Spinal cord (tissue), 10 donors: ENCODE data around the gene RPL35. TPM values are rescaled to one million over a fixed set of nuclear protein-coding genes. Genes with fewer than 3 reads are reported as not detected.

Experiments used
- DNase-seq, 6 donors: peaks; one replicate each; pipeline versions ENCODE4 v3.0.0 to v3.0.0-alpha.2; 2013 to 2015; ENCODE audit warnings: low spot score in 6 of 6, low read depth in 4 of 6
- H3K27ac ChIP-seq: one replicate; pipeline ENCODE4 v1.5.1; 2013; ENCODE audit warnings: low read depth, low read length, control low read depth
- H3K27me3 ChIP-seq: one replicate; pipeline ENCODE4 v1.6.1; 2013; ENCODE audit warnings: low read length; ENCODE audit not compliant: control insufficient read depth, insufficient read depth
- H3K36me3 ChIP-seq: one replicate; pipeline ENCODE4 v1.6.1; 2013; ENCODE audit warnings: low read length; ENCODE audit not compliant: control insufficient read depth, insufficient read depth
- H3K4me1 ChIP-seq: one replicate; pipeline ENCODE4 v1.6.1; 2013; ENCODE audit warnings: low read length; ENCODE audit not compliant: control insufficient read depth, insufficient read depth
- H3K4me3 ChIP-seq: one replicate; pipeline ENCODE4 v1.5.1; 2013; ENCODE audit warnings: low read depth, low read length, control low read depth
- H3K9me3 ChIP-seq: one replicate; pipeline ENCODE4 v1.6.1; 2013; ENCODE audit warnings: low read length; ENCODE audit not compliant: control insufficient read depth, insufficient read depth
- WGBS: methylation state at CpG from one replicate; pipeline ENCODE4 v1.1.5; 2013; ENCODE audit warnings: missing lambda C conversion rate; ENCODE audit not compliant: insufficient coverage; 5-methylcytosine and 5-hydroxymethylcytosine counted together
- polyA plus RNA-seq, 2 donors: library from polyadenylated mRNA; unstranded; fragments of 120-200 nt; gene quantifications; one replicate each; pipeline ENCODE4 v1.2.1, GENCODE V29; 2013; ENCODE audit not compliant: insufficient read length in 2 of 2
- total RNA-seq, 2 donors: library from RNA; depleted of rRNA in 1 of 2; stranded (reverse); fragments of 120-200 nt in 1 of 2; fragments of >200 nt in 1 of 2; gene quantifications; one replicate each; pipeline versions ENCODE4 v1.2.3 to v1.2.4, GENCODE V29; 2013 to 2014
- donor health status: healthy.

The RPL35 gene
- total and polyA plus RNA-seq, 4 donors: 640 to 1,674 (median 834) TPM

DNA sequence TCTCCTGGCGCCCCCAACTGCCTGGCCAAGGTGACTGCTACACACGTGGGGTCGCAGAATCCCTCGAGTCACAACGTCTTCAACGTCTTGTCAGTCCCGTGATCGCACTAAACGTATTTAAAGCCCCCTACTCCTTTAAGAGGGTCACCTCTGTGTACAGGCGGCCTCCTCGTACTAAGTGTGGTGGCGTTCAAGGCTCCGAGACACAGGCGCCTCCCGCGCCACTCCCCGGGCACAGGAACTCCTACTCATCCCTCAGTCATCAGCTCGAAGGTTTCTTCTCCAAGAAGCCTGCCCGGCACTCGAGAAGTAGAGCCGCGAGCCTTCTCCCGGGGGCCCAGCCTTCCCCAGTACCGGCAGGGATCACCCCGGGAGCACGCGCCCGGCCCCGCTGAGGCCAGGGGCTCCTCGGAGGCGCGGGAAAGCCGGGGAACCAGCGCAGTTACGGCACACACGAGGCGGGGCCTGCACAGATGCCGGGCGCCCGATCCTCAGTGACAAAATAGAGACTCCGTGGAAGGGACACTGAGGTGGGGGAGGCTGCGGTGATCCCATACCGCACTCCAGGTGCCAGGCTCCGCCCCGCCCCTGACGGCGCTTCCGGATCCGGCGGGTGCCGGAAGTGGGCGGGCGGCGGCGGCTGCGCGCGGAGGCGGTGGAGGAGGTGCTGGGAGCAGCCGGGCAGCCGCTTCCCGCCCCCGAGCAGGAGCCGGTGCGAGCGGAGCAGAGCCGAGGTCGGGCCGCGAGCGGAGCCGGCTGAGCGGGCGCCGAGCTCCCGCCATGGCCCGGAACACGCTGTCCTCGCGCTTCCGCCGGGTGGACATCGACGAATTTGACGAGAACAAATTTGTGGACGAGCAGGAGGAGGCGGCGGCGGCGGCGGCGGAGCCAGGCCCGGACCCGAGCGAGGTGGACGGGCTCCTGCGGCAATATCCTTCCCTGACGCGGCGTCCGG, 7.0 kb upstream of the RPL35 start:
- Histone ChIP-seq H3K4me3 (peak overlapping the region; percentile 98), H3K9me3 (no peaks in the 10 kb centered on the region), H3K4me1 (peaks cover 30% of the 10 kb centered on the region), H3K36me3 (peaks cover 26% of the 10 kb centered on the region), H3K27me3 (no peaks in the 10 kb centered on the region), H3K27ac (peak overlapping the region; percentile 80)
- WGBS: under 1% methylated on average over 101 of the region's 101 CpGs
- peak; percentile 57 to 95 (median 80) for DNase-seq

DNA sequence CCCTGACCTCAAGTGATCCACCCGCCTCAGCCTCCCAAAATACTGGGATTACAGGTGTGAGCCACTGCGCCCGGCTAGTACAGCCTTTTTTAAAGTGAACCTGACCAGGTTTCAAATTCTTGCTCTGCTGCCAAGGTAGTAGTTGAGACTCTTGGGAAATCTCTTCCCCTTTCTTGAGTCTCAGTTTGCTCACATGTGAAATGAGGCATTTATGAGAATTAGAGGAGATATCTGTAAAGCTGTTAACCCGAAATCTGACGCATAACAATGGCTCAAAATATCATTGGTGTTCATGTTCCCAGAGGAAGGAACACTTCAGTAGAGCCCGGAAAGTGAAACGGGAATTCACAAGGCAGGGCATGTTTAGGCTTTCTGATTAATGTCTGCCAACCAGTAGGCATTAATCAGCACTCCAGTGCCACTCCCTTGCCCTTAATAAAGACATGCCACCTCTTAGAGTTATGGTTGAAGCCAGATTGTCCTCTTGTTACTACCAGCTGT, 1.7 kb upstream of the RPL35 start:
- no CpG with 5 or more reads among the region's 7 CpGs for WGBS
- Histone ChIP-seq H3K4me1 (peaks cover 32% of the 10 kb centered on the region), H3K27ac (no peak overlapping the region), H3K27me3 (no peaks in the 10 kb centered on the region), H3K4me3 (no peak overlapping the region), H3K36me3 (peaks cover 30% of the 10 kb centered on the region), H3K9me3 (no peaks in the 10 kb centered on the region)
- DNase-seq: no peak

GRCh38 chr9:124860582-124861341, 995 bp downstream of the RPL35 start:
- Histone ChIP-seq H3K9me3 (no peaks in the 10 kb centered on the region), H3K27me3 (no peaks in the 10 kb centered on the region), H3K4me1 (peaks cover 24% of the 10 kb centered on the region), H3K36me3 (peaks cover 57% of the 10 kb centered on the region), H3K4me3 (peak overlapping the region; percentile 88), H3K27ac (peak overlapping the region; percentile 95)
- no peak for DNase-seq
- WGBS: 6% methylated on average over 9 of the region's 12 CpGs

DNA sequence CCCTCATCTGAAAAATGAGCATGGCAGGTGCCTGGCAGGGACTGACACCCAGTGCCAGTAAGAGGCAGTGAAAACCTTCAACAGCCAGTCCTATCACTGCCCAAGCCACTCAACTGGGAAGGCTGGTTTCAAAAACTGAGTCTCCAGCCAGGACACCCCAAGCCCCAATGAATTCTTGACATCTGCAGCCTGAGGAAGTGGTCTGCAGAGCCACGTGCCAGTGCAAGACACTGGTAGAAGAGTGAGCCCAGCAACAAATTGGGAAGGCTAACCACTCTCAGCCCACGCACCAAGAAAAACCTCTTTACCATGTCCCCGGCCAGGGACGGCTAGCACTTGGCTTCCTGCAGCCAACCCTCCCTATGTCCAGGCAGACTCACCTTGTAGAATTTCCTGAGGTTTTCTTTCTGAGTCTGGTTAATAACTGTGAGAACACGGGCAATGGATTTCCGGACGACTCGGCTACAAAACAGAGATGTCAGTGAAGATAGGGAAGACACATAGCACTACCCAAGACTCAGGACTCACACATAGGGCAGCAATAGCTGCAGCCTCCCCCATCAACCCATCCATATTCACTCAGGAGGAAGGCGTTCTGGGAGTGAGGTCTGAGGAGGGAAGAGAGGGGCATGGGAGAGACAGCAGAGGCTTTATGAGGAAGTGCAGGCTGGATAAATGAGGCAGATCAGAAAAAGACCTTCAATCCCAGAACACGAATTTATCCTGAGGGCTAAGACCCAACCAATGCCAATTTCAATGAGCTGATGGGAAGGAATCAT, 1.8 kb downstream of the RPL35 start:
- DNase-seq: no peak
- Histone ChIP-seq H3K27me3 (no peaks in the 10 kb centered on the region), H3K9me3 (no peaks in the 10 kb centered on the region), H3K27ac (no peak overlapping the region), H3K36me3 (peaks cover 61% of the 10 kb centered on the region), H3K4me3 (peak overlapping the region; percentile 88), H3K4me1 (peaks cover 24% of the 10 kb centered on the region)
- WGBS: 91% methylated on average over 3 of the region's 10 CpGs

GRCh38 chr9:124858330-124859046, 3.3 kb downstream of the RPL35 start:
- no peak for DNase-seq
- Histone ChIP-seq H3K36me3 (peaks cover 67% of the 10 kb centered on the region), H3K9me3 (no peaks in the 10 kb centered on the region), H3K27ac (no peak overlapping the region), H3K27me3 (no peaks in the 10 kb centered on the region), H3K4me1 (peaks cover 29% of the 10 kb centered on the region), H3K4me3 (no peak overlapping the region)
- WGBS: 84% methylated on average over 9 of the region's 9 CpGs

DNA sequence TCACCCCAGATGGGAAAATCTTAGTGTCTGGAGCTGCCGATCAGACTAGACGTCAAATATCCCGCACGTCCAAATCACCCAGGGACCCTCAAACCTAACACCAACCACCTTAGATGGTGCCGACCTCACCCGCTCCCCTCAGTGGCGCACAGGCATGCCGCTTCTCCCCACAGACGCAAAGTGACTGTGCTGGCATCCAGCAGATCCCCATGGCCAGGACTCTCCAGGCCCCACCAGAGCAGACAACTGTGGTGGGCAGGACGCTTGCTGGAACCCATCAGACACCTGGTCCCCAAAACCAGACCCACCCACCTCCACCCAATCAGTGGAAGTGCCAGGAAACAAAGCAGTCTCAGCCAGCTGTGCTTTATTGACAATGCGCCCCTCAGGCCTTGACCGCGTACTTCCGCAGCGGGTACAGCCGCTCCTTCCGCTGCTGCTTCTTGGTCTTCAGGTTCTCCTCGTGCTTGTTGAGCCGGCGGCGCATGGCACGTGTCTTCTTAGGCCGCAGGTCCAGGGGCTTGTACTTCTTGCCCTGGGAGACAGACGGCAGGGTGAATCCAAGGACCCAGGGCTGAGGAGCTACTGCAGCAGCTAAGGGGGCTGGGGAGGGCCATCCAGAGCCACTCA, 4.1 kb downstream of the RPL35 start:
- Histone ChIP-seq H3K27me3 (no peaks in the 10 kb centered on the region), H3K4me3 (no peak overlapping the region), H3K9me3 (no peaks in the 10 kb centered on the region), H3K27ac (no peak overlapping the region), H3K36me3 (peaks cover 67% of the 10 kb centered on the region), H3K4me1 (peaks cover 35% of the 10 kb centered on the region)
- DNase-seq: no peak
- 90% methylated on average over 24 of the region's 24 CpGs for WGBS

DNA sequence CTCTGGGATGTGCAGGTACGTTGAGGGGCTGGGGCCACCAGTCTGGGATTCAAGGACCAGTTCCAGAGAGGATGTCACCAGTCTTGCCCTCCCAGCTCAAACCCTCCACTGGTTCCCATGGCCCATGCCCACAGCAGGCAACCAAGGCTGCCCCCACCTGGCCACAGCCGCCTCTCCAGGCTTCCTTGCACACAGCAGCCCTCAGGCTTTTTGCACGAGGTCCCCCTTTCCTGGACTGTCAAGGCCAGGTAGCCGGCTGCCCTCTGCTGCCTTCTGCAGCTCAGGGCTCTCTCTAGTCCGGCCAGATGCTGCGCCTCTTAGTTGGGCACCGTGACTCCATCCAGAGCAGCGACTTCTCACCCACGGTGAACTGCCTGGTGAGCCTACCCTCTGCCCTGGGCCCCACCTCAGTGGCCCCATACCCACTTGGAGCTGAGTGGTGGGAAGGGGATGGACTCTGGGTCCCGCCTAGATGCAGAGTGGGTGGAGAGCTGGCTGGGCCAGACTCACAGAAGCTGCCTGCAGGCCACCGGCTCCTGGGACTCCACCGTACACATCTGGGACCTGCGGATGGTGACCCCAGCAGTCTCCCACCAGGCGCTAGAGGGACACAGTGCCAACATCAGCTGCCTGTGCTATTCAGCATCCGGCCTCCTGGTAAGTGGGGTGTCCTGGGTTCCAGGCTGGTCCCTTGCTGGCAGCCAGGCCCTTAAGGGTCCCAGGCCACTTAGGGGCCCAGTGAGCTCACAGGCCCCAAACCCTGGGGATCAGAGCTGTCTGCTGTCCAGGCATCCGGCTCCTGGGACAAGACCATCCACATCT, 5.6 kb downstream of the RPL35 start:
- H3K36me3 ChIP-seq: peaks cover 63% of the 10 kb centered on the region
- DNase-seq: no peak

DNA sequence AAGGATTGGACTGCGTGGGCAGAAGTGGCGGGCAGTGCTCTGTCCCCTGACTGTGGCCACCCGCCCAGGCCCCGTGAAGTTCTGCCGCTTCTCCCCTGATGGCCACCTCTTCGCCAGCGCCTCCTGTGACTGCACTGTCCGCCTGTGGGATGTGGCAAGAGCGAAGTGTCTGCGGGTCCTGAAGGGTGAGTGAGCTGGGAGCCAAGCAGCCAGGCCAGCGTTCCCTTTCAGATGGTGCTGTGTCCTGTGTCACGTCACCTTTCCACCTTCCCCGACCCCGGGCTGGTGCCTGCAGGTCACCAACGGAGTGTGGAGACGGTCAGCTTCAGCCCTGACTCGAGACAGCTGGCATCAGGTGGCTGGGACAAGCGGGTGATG, 6.2 kb downstream of the RPL35 start:
- Histone ChIP-seq H3K4me3 (no peak overlapping the region), H3K9me3 (no peaks in the 10 kb centered on the region), H3K4me1 (peaks cover 36% of the 10 kb centered on the region), H3K27ac (no peak overlapping the region), H3K36me3 (peaks cover 57% of the 10 kb centered on the region), H3K27me3 (no peaks in the 10 kb centered on the region)
- 83% methylated on average over 18 of the region's 18 CpGs for WGBS
- no peak for DNase-seq

More for the DNA sequence above, 5.6 kb downstream of the RPL35 start:
- Histone ChIP-seq H3K27ac (no peak overlapping the region), H3K4me1 (peaks cover 42% of the 10 kb centered on the region), H3K27me3 (no peaks in the 10 kb centered on the region), H3K9me3 (no peaks in the 10 kb centered on the region), H3K4me3 (no peak overlapping the region)
- 65% methylated on average over 11 of the region's 16 CpGs for WGBS
